ENCODE measurements around the gene PHLDB3. TPM values are rescaled to one million over a fixed set of nuclear protein-coding genes. Genes with fewer than 3 reads are reported as not detected.

Gene PHLDB3
- total RNA-seq, 4 donors from 2014 or later, result 10.2 to 28.7 (median 16.5) TPM

DNA sequence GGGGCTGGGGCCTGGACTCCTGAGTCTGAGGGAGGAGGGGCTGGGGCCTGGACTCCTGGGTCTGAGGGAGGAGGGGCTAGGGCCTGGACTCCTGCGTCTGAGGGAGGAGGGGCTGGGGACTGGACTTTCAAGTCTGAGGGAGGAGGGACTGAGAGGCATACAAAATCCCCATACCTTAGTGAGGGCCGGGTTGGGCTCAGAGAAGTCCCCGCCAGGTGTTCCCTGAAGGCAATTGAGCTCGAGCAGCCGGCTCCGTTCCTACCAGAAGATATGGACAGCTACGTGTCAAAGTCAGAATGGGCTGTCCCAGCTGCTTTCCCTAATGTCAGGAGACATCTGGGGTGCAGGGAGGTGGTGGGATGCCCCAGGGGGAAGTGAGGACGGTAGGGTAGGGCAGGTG lies 9.5 kb downstream of the PHLDB3 start:
- H3K36me3 ChIP-seq, result peaks cover 0 to 15% (median 2%) of the 10 kb centered on the region in 4 donors
- in situ Hi-C loops (cut with MboI; ENCODE audit: low pct_ligation_motif_present in 1 of 4, low pct_unique_long_range_greater_than_20kb in 1 of 4, low sequenced_read_pairs in 3 of 4), result no loop called here

DNA sequence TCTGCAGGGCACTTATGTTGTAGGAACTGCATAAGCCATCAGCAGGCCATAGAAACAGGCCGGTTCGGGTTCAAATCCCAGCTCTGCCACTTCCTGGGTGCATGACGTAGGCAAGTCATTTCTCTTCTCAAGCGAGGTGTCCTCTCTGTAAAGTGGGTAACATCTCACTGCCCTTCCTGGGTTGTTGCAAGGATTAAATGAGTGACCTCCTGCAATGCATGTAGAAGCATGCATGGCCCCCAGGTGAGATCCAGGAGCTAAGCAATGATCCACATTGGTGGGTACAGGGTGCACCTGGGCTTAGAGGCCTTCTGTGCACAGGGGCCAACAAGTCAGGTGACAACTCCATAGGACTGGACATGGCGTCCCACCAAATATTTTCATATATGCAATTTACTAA lies 13.8 kb downstream of the PHLDB3 start:
- no peaks in the 10 kb centered on the region for H3K27me3 ChIP-seq
- TF ChIP-seq EP300 (IDR thresholded peaks at IDR 0.05; ENCODE audit: low read depth) (no peak), POLR2A (IDR thresholded peaks at IDR 0.05) (no peak), POLR2AphosphoS5 (IDR thresholded peaks at IDR 0.05) (no peak)
- TF ChIP-seq, protein P1, sequence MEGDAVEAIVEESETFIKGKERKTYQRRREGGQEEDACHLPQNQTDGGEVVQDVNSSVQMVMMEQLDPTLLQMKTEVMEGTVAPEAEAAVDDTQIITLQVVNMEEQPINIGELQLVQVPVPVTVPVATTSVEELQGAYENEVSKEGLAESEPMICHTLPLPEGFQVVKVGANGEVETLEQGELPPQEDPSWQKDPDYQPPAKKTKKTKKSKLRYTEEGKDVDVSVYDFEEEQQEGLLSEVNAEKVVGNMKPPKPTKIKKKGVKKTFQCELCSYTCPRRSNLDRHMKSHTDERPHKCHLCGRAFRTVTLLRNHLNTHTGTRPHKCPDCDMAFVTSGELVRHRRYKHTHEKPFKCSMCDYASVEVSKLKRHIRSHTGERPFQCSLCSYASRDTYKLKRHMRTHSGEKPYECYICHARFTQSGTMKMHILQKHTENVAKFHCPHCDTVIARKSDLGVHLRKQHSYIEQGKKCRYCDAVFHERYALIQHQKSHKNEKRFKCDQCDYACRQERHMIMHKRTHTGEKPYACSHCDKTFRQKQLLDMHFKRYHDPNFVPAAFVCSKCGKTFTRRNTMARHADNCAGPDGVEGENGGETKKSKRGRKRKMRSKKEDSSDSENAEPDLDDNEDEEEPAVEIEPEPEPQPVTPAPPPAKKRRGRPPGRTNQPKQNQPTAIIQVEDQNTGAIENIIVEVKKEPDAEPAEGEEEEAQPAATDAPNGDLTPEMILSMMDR (IDR thresholded peaks at IDR 0.05), result no peak
- DNase-seq, result no peak
- 83 to 89% methylated on average over 3 to 5 of the region's 5 CpGs for WGBS, 2 donors (ENCODE audit: low coverage in 1 of 2)
- H3K4me3 ChIP-seq, result no peak overlapping the region
- intact Hi-C loops (cut with DNase I; ENCODE audit: low total_unique reads), result no loop called here
- H3K36me3 ChIP-seq, result peaks cover 0 to 4% (median 0%) of the 10 kb centered on the region in 4 donors
- H3K9me3 ChIP-seq, result no peaks in the 10 kb centered on the region
- H3K4me1 ChIP-seq, result no peaks in the 10 kb centered on the region
- in situ Hi-C loops (cut with MboI; ENCODE audit: low pct_ligation_motif_present in 1 of 4, low pct_unique_long_range_greater_than_20kb in 1 of 4, low sequenced_read_pairs in 3 of 4), result no loop called here
- H3K27ac ChIP-seq, result no peak overlapping the region

More for the DNA sequence above, 9.5 kb downstream of the PHLDB3 start:
- no peak for DNase-seq
- Histone ChIP-seq H3K27me3 (no peaks in the 10 kb centered on the region), H3K9me3 (no peaks in the 10 kb centered on the region), H3K27ac (no peak overlapping the region), H3K4me1 (peaks cover 0 to 9% (median 2%) of the 10 kb centered on the region in 4 donors), H3K4me3 (no peak overlapping the region)
- WGBS, 2 donors (ENCODE audit: low coverage in 1 of 2), result 71 to 100% methylated on average over 1 to 4 of the region's 8 CpGs
- intact Hi-C loops (cut with DNase I; ENCODE audit: low total_unique reads), result no loop called here
- TF ChIP-seq EP300 (IDR thresholded peaks at IDR 0.05; ENCODE audit: low read depth), result no peak
- TF ChIP-seq POLR2AphosphoS5 (IDR thresholded peaks at IDR 0.05), result no peak
- no peak for TF ChIP-seq POLR2A (IDR thresholded peaks at IDR 0.05)
- TF ChIP-seq, protein P1 (IDR thresholded peaks at IDR 0.05), result no peak

DNA sequence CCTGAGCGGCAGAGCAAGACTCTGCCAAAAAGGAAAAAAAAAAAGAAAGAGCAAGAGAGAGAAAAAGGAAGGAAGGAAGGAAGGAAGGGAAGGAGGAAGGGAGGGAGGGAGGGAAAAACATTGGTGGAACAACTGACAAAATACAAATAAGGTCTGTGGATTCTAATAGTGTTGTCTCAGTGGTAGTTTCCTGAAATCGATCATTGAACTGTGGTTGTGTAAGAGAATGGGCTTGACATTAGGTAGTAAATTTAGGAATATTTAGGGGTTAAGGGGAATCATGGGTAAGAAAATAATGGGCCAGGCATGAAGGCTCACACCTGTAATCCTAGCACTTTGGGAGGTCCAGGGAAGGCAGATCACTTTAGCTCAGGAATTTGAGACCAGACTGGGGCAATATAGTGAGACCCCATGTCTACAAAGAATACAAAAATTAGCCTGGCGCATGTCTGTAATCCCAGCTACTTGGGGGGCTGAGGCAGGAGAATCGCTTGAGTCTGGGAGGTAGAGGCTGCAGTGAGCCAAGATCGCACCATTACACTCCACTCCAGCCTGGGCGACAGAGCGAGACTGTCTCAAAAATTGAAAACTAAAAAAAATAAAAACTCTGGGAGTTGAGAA lies 14.5 kb downstream of the PHLDB3 start:
- Histone ChIP-seq H3K9me3 (no peaks in the 10 kb centered on the region), H3K27ac (no peak overlapping the region), H3K27me3 (no peaks in the 10 kb centered on the region), H3K36me3 (no peaks in the 10 kb centered on the region), H3K4me1 (no peaks in the 10 kb centered on the region), H3K4me3 (no peak overlapping the region)
- TF ChIP-seq POLR2A (IDR thresholded peaks at IDR 0.05) (no peak), EP300 (IDR thresholded peaks at IDR 0.05; ENCODE audit: low read depth) (no peak), POLR2AphosphoS5 (IDR thresholded peaks at IDR 0.05) (no peak)
- TF ChIP-seq, protein P1 (IDR thresholded peaks at IDR 0.05), result no peak
- in situ Hi-C loops (cut with MboI; ENCODE audit: low pct_ligation_motif_present in 1 of 4, low pct_unique_long_range_greater_than_20kb in 1 of 4, low sequenced_read_pairs in 3 of 4), result no loop called here
- 91 to 96% methylated on average over 7 of the region's 7 CpGs for WGBS, 2 donors (ENCODE audit: low coverage in 1 of 2)
- no peak for DNase-seq
- intact Hi-C loops (cut with DNase I; ENCODE audit: low total_unique reads), result no loop called here

DNA sequence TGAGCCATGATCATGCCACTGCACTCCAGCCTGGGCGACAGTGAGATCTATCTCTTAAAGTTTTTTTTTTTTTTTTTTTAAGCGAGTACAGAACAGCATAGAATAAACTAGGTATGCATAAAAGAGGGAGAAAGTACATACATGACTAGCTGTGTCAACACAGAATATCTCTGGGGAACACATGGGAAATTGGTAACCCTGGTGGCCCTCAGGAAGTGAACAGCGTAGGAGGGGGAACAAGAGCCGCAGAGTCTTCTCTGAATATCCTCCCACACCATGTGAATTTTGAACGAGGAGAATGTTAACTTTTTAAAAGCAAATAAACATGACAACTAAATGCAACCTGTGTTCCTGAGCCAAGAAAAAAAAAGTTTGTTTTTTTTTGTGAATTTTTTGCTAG lies 15.2 kb downstream of the PHLDB3 start:
- TF ChIP-seq POLR2A (IDR thresholded peaks at IDR 0.05) (no peak), POLR2AphosphoS5 (IDR thresholded peaks at IDR 0.05) (no peak), EP300 (IDR thresholded peaks at IDR 0.05; ENCODE audit: low read depth) (no peak)
- TF ChIP-seq, protein P1 (IDR thresholded peaks at IDR 0.05), result no peak
- Histone ChIP-seq H3K27me3 (no peaks in the 10 kb centered on the region), H3K4me1 (no peaks in the 10 kb centered on the region), H3K27ac (no peak overlapping the region), H3K9me3 (no peaks in the 10 kb centered on the region), H3K4me3 (no peak overlapping the region), H3K36me3 (no peaks in the 10 kb centered on the region)
- no peak for DNase-seq
- in situ Hi-C loops (cut with MboI; ENCODE audit: low pct_ligation_motif_present in 1 of 4, low pct_unique_long_range_greater_than_20kb in 1 of 4, low sequenced_read_pairs in 3 of 4) (no loop called here), intact Hi-C loops (cut with DNase I; ENCODE audit: low total_unique reads) (no loop called here)
- WGBS, 2 donors (ENCODE audit: low coverage in 1 of 2), result 61 to 66% methylated on average over 2 to 5 of the region's 5 CpGs
